WTC11 (cell line): ENCODE measurements around the gene UFM1. TPM values are rescaled to one million over a fixed set of nuclear protein-coding genes. Genes with fewer than 3 reads are reported as not detected.

ENCODE experiments used
- ATAC-seq: fragments of 200-7000 bp; cut with Tn5 transposase; 2 replicates; pipeline ENCODE4 v1.10.0; 2021; ENCODE audit warnings: mild to moderate bottlenecking, moderate library complexity
- CTCF ChIA-PET: fragments of 300-600 bp; sonication (Branson Sonifier 250); formaldehyde crosslinking; loops from one replicate; lab custom pipeline; 2021; ENCODE audit warnings: antibody characterized with exemption; lab: Charles Lee
- POLR2A ChIA-PET: fragments of 350-600 bp; sonication (Branson Sonifier 250); formaldehyde crosslinking; loops from one replicate; lab custom pipeline; 2021; ENCODE audit warnings: antibody characterized with exemption; lab: Charles Lee
- DNase-seq: peaks from one replicate; pipeline ENCODE4 v3.0.0; 2021; ENCODE audit warnings: low spot score
- H3K27ac Mint-ChIP-seq: 2 replicates; pipeline ENCODE4 v1.8.0; 2021; ENCODE audit warnings: mixed read lengths
- H3K27me3 Mint-ChIP-seq: 2 replicates; pipeline ENCODE4 v1.8.0; 2021; ENCODE audit warnings: low read depth, mild to moderate bottlenecking, moderate library complexity, mixed read lengths
- H3K36me3 Mint-ChIP-seq: 2 replicates; pipeline ENCODE4 v1.8.0; 2021; ENCODE audit warnings: mixed read lengths
- H3K4me1 Mint-ChIP-seq: 2 replicates; pipeline ENCODE4 v1.8.0; 2022; ENCODE audit warnings: mixed read lengths
- H3K4me3 Mint-ChIP-seq: 2 replicates; pipeline ENCODE4 v1.8.0; 2021; ENCODE audit warnings: mild to moderate bottlenecking, moderate library complexity, mixed read lengths
- H3K9me3 Mint-ChIP-seq: 2 replicates; pipeline ENCODE4 v1.8.0; 2021; ENCODE audit warnings: mixed read lengths
- CREM ChIP-seq: sonication (generic); formaldehyde crosslinking; IDR thresholded peaks from 2 replicates; pipeline ENCODE4 v1.8.1; 2022; ENCODE audit warnings: mild to moderate bottlenecking, missing genetic modification reagents, moderate library complexity
- ERG ChIP-seq: fragments of 250-450 bp; sonication (Bioruptor Pico); IDR thresholded peaks from 2 replicates; pipeline ENCODE4 v1.8.0; 2021; ENCODE audit warnings: mild to moderate bottlenecking
- FOXJ3 ChIP-seq: sonication (generic); formaldehyde crosslinking; IDR thresholded peaks from 2 replicates; pipeline ENCODE4 v1.9.0; 2021; ENCODE audit warnings: missing genetic modification reagents, mild to moderate bottlenecking, borderline replicate concordance
- FOXP1 ChIP-seq: sonication (generic); formaldehyde crosslinking; IDR thresholded peaks from 2 replicates; pipeline ENCODE4 v1.8.0; 2022; ENCODE audit warnings: missing genetic modification reagents, mild to moderate bottlenecking, moderate library complexity, borderline replicate concordance
- GRHL2 ChIP-seq: fragments of 250-450 bp; sonication (Bioruptor Pico); IDR thresholded peaks from 2 replicates; pipeline ENCODE4 v1.8.0; 2022; ENCODE audit warnings: mild to moderate bottlenecking, moderate library complexity; ENCODE audit not compliant: insufficient replicate concordance, severe bottlenecking
- GTF2I ChIP-seq: fragments of 250-450 bp; sonication (Bioruptor Pico); conservative IDR thresholded peaks from 2 replicates; pipeline ENCODE4 v1.4.0; 2021; ENCODE audit warnings: mild to moderate bottlenecking
- HMGA2 ChIP-seq: fragments of 250-450 bp; sonication (Bioruptor Pico); IDR thresholded peaks from 2 replicates; pipeline ENCODE4 v1.4.0; 2021; ENCODE audit warnings: mild to moderate bottlenecking, moderate library complexity
- IRF1 ChIP-seq: sonication (generic); formaldehyde crosslinking; IDR thresholded peaks from 2 replicates; pipeline ENCODE4 v1.8.0; 2023; ENCODE audit warnings: missing genetic modification reagents
- JAZF1 ChIP-seq: fragments of 250-450 bp; sonication (Bioruptor Pico); IDR thresholded peaks from 2 replicates; pipeline ENCODE4 v1.9.0; 2021; ENCODE audit warnings: moderate library complexity, mild to moderate bottlenecking, inconsistent platforms
- NFATC4 ChIP-seq: fragments of 250-450 bp; sonication (Bioruptor Pico); IDR thresholded peaks from 2 replicates; pipeline ENCODE4 v1.9.0; 2021; ENCODE audit warnings: mild to moderate bottlenecking
- NFE2L1 ChIP-seq: sonication (generic); formaldehyde crosslinking; IDR thresholded peaks from 2 replicates; pipeline ENCODE4 v1.8.1; 2023; ENCODE audit warnings: missing genetic modification reagents
- OVOL2 ChIP-seq: fragments of 250-450 bp; sonication (Bioruptor Pico); IDR thresholded peaks from 2 replicates; pipeline ENCODE4 v1.9.0; 2021; ENCODE audit warnings: mild to moderate bottlenecking, borderline replicate concordance
- SMAD3 ChIP-seq: sonication (generic); formaldehyde crosslinking; IDR thresholded peaks from 2 replicates; pipeline ENCODE4 v1.8.0; 2022; ENCODE audit warnings: missing genetic modification reagents, mild to moderate bottlenecking, borderline replicate concordance
- SMAD4 ChIP-seq: sonication (generic); formaldehyde crosslinking; IDR thresholded peaks from 2 replicates; pipeline ENCODE4 v1.8.0; 2022; ENCODE audit warnings: mild to moderate bottlenecking, missing genetic modification reagents
- SOX15 ChIP-seq: fragments of 250-450 bp; sonication (Bioruptor Pico); IDR thresholded peaks from 2 replicates; pipeline ENCODE4 v1.9.0; 2021; ENCODE audit warnings: mild to moderate bottlenecking
- SP1 ChIP-seq: sonication (generic); formaldehyde crosslinking; conservative IDR thresholded peaks from 2 replicates; pipeline ENCODE4 v1.8.1; 2022; ENCODE audit warnings: missing genetic modification reagents
- TCF7 ChIP-seq: sonication (generic); formaldehyde crosslinking; IDR thresholded peaks from 2 replicates; pipeline ENCODE4 v1.8.0; 2022; ENCODE audit warnings: mild to moderate bottlenecking, low read depth, missing genetic modification reagents, moderate library complexity
- TEAD1 ChIP-seq: sonication (generic); formaldehyde crosslinking; IDR thresholded peaks from 2 replicates; pipeline ENCODE4 v1.8.0; 2022; ENCODE audit warnings: mild to moderate bottlenecking, missing genetic modification reagents
- USF2 ChIP-seq: sonication (generic); formaldehyde crosslinking; IDR thresholded peaks from 2 replicates; pipeline ENCODE4 v1.8.1; 2023; ENCODE audit warnings: mild to moderate bottlenecking, missing genetic modification reagents, moderate library complexity
- ZBTB21 ChIP-seq: sonication (generic); formaldehyde crosslinking; IDR thresholded peaks from 2 replicates; pipeline ENCODE4 v1.8.1; 2023; ENCODE audit warnings: mild to moderate bottlenecking, missing genetic modification reagents, borderline replicate concordance
- ZNF263 ChIP-seq: sonication (generic); formaldehyde crosslinking; IDR thresholded peaks from 2 replicates; pipeline ENCODE4 v1.8.1; 2022; ENCODE audit warnings: low read depth, mild to moderate bottlenecking, moderate library complexity, missing genetic modification reagents
- ZNF396 ChIP-seq: fragments of 250-450 bp; sonication (Bioruptor Pico); IDR thresholded peaks from 2 replicates; pipeline ENCODE4 v1.8.0; 2021; ENCODE audit warnings: mild to moderate bottlenecking, moderate library complexity, borderline replicate concordance
- total RNA-seq: library from RNA; stranded (reverse); gene quantifications from 3 replicates; pipeline ENCODE4 v1.2.3, GENCODE V29; 2021
- TF ChIP-seq, protein P1 (sequence below): fragments of 250-450 bp; sonication (Bioruptor Pico); IDR thresholded peaks from 2 replicates; pipeline ENCODE4 v1.9.0; 2021; ENCODE audit warnings: mild to moderate bottlenecking
- TF ChIP-seq, protein P2 (sequence below): sonication (generic); formaldehyde crosslinking; IDR thresholded peaks from 2 replicates; pipeline ENCODE4 v1.8.0; 2023; ENCODE audit warnings: missing genetic modification reagents, mild to moderate bottlenecking, borderline replicate concordance

UFM1 gene
- total RNA-seq, 1 experiment from 2014 or later, result 57.7 TPM

- Mint-ChIP-seq H3K9me3 (peaks cover 3% of the 10 kb centered on the region; the same call in 1 of the 2 replicates), H3K36me3 (no peaks in the 10 kb centered on the region), H3K27ac (no peak overlapping the region), H3K27me3 (no peaks in the 10 kb centered on the region), H3K4me3 (no peak overlapping the region), H3K4me1 (no peaks in the 10 kb centered on the region)
- ATAC-seq (no peak), DNase-seq (no peak)
- POLR2A ChIA-PET, result no interaction called here
- CTCF ChIA-PET, result no interaction called here
- TF ChIP-seq SOX15 (CRISPR knock-in tag) (no peak), USF2 (no peak), FOXP1 (CRISPR knock-in tag) (no peak), TEAD1 (CRISPR knock-in tag) (no peak), CREM (CRISPR knock-in tag) (no peak), TCF7 (no peak), NFE2L1 (CRISPR knock-in tag) (no peak), FOXJ3 (CRISPR knock-in tag) (no peak), IRF1 (CRISPR knock-in tag) (no peak), ZNF396 (CRISPR knock-in tag) (no peak), GRHL2 (CRISPR knock-in tag) (no peak), ERG (CRISPR knock-in tag) (no peak), HMGA2 (CRISPR knock-in tag) (no peak), NFATC4 (CRISPR knock-in tag) (no peak)
Observed at GRCh38 chr13:38398711-38399493, 49.3 kb downstream of the UFM1 start.

DNA sequence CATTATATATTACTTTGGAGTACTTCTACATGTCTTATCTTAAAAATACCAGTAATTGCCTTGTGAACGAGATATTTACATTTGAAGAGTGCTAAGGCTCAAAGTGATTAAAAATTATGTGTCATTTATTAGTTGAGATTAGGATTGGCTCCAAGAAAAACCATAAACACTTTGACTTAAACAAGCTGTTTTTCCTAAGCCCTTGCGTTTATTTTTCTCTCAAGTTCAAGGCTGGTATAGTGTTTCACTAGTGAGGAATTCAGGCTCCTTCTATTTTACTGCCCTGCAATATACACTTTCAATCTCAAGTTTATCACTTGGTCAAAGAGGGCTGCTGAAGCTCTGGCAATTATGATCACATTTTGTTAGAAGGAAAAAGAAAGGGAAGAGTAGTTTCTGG, 49.9 kb downstream of the UFM1 start:
- Mint-ChIP-seq H3K4me1 (no peaks in the 10 kb centered on the region), H3K9me3 (peaks cover 9% of the 10 kb centered on the region), H3K36me3 (no peaks in the 10 kb centered on the region), H3K27ac (no peak overlapping the region), H3K4me3 (no peak overlapping the region), H3K27me3 (no peaks in the 10 kb centered on the region)
- ChIA-PET CTCF (no interaction called here), POLR2A (no interaction called here)
- DNase-seq (no peak), ATAC-seq (no peak)
- TF ChIP-seq SMAD4 (CRISPR knock-in tag) (no peak), ZNF263 (CRISPR knock-in tag) (no peak), FOXP1 (CRISPR knock-in tag) (no peak), OVOL2 (CRISPR knock-in tag) (no peak), JAZF1 (no peak), SP1 (CRISPR knock-in tag) (no peak), ZBTB21 (CRISPR knock-in tag) (no peak), SMAD3 (CRISPR knock-in tag) (no peak), GTF2I (CRISPR knock-in tag) (no peak), NFATC4 (CRISPR knock-in tag) (no peak), IRF1 (CRISPR knock-in tag) (no peak)
- TF ChIP-seq, protein P1, sequence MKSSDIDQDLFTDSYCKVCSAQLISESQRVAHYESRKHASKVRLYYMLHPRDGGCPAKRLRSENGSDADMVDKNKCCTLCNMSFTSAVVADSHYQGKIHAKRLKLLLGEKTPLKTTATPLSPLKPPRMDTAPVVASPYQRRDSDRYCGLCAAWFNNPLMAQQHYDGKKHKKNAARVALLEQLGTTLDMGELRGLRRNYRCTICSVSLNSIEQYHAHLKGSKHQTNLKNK (CRISPR knock-in tag), result no peak
- TF ChIP-seq, protein P2, sequence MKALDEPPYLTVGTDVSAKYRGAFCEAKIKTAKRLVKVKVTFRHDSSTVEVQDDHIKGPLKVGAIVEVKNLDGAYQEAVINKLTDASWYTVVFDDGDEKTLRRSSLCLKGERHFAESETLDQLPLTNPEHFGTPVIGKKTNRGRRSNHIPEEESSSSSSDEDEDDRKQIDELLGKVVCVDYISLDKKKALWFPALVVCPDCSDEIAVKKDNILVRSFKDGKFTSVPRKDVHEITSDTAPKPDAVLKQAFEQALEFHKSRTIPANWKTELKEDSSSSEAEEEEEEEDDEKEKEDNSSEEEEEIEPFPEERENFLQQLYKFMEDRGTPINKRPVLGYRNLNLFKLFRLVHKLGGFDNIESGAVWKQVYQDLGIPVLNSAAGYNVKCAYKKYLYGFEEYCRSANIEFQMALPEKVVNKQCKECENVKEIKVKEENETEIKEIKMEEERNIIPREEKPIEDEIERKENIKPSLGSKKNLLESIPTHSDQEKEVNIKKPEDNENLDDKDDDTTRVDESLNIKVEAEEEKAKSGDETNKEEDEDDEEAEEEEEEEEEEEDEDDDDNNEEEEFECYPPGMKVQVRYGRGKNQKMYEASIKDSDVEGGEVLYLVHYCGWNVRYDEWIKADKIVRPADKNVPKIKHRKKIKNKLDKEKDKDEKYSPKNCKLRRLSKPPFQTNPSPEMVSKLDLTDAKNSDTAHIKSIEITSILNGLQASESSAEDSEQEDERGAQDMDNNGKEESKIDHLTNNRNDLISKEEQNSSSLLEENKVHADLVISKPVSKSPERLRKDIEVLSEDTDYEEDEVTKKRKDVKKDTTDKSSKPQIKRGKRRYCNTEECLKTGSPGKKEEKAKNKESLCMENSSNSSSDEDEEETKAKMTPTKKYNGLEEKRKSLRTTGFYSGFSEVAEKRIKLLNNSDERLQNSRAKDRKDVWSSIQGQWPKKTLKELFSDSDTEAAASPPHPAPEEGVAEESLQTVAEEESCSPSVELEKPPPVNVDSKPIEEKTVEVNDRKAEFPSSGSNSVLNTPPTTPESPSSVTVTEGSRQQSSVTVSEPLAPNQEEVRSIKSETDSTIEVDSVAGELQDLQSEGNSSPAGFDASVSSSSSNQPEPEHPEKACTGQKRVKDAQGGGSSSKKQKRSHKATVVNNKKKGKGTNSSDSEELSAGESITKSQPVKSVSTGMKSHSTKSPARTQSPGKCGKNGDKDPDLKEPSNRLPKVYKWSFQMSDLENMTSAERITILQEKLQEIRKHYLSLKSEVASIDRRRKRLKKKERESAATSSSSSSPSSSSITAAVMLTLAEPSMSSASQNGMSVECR (CRISPR knock-in tag), result no peak
